K562 (cell line): ENCODE data around the gene SUMO3. TPM values are rescaled to one million over a fixed set of nuclear protein-coding genes. Genes with fewer than 3 reads are reported as not detected.

Experiments
- CHCHD3 ChIP-seq: fragments of 250-450 bp; sonication (Bioruptor Pico); IDR thresholded peaks from 2 replicates; pipeline ENCODE4 v2.1.2; 2022; ENCODE audit warnings: mild to moderate bottlenecking
- HNRNPK ChIP-seq: fragments of 200-400 bp; formaldehyde crosslinking; IDR thresholded peaks from one replicate; pipeline ENCODE4 v1.6.1; 2018; ENCODE audit warnings: mild to moderate bottlenecking, low read depth, low read length; ENCODE audit not compliant: poor library complexity, severe bottlenecking
- RHOXF2B ChIP-seq: fragments of 250-450 bp; sonication (Bioruptor Pico); conservative IDR thresholded peaks from 2 replicates; pipeline ENCODE4 v1.5.1; 2021
- SRSF7 ChIP-seq: fragments of 200-400 bp; formaldehyde crosslinking; optimal IDR thresholded peaks from 2 replicates; pipeline ENCODE3; 2017; ENCODE audit warnings: mild to moderate bottlenecking, low read depth, low read length
- ZNF830 ChIP-seq: fragments of 250-450 bp; sonication (Bioruptor Pico); IDR thresholded peaks from 2 replicates; pipeline ENCODE4 v1.5.0; 2021; ENCODE audit warnings: mild to moderate bottlenecking
- polyA plus RNA-seq, 8 experiments: library from polyadenylated mRNA; depleted of rRNA in 4 of 8; stranded (reverse) in 5 of 8; unstranded in 3 of 8; fragments of >200 nt; fragmentation: Nextera tagmentation in 2 of 8; fragmentation: Illumina TruSeq in 1 of 8; extraction: Ambion mirVana in 2 of 8; extraction: Trizol in 1 of 8; gene quantifications; 2 replicates each; pipeline versions ENCODE4 v1.2.1 to v1.2.3, GENCODE V29; 2011 to 2014; ENCODE audit warnings: inconsistent platforms in 1 of 8, missing spikeins in 1 of 8
- total RNA-seq, 7 experiments: library from RNA; depleted of rRNA in 6 of 7; stranded (reverse); fragments of >200 nt in 6 of 7; fragmentation: Illumina TruSeq in 2 of 7; extraction: Trizol in 2 of 7; gene quantifications; 2 replicates each; pipeline versions ENCODE4 v1.2.1 to v1.2.3, GENCODE V29; 2011 to 2021; ENCODE audit warnings: low replicate concordance in 1 of 7
- TF ChIP-seq, protein P1 (sequence below): fragments of 450-650 bp; conservative IDR thresholded peaks from 2 replicates; pipeline ENCODE4 v1.6.1; 2016; ENCODE audit warnings: missing genetic modification characterization, low read depth, mild to moderate bottlenecking, missing compliant biosample characterization, moderate library complexity
- TF ChIP-seq, protein P2 (sequence below), 2 experiments: fragments of 450-650 bp in 1 of 2; IDR thresholded peaks; 2 replicates each; pipeline ENCODE4 v1.6.1; 2011 to 2017; ENCODE audit warnings: low read depth in 2 of 2, antibody characterized with exemption in 1 of 2, borderline replicate concordance in 1 of 2, low read length in 1 of 2, mild to moderate bottlenecking in 1 of 2, mixed read lengths in 1 of 2; ENCODE audit not compliant: control insufficient read depth in 1 of 2
- TF ChIP-seq, protein P3 (sequence below): fragments of 450-650 bp; IDR thresholded peaks from 2 replicates; pipeline ENCODE4 v1.6.1; 2016; ENCODE audit warnings: low read depth, mild to moderate bottlenecking, moderate library complexity

Gene SUMO3
- total and polyA plus RNA-seq, 9 of the 15 experiments (the other 6 are each of a cell fraction or from before 2014, with no cell fraction given): 13.9 to 143 (median 113) TPM

DNA sequence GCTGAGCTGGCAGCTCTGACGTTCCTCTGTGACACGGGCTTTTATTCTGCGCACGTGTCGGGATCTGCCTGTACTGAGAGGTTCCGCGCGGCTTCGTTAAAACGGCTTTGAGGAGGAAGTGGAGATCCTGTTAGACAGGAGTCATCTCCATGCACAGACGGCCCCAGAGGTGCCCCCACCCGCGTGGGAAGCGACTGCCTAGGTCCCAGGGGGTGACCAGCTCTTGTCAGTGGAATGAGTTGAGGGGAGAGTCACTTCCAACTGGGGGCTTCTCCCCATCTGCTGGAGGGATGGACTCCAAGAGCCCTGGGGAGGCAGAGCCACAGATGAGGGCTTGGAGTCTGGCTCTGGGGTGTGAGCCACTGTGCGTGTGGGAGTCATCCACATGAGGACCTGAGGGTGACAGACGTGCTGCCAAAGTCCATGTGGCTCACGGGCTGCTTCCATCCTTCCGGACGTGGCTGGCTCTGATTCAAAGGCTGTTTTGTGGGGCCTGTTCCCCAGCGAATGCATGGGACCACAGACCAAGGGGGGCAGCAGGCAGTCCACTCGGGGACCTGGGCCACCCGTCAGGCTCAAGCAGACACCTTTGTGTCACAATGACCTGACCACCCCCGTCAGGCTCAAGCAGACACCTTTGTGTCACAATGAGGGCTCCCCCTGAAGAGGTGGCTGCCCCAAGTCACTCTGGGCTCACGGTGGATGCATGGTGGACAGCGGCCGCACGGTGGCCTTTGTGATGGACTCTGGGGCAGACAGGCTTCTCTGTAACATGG, 28.8 kb upstream of the SUMO3 start (continued):
- TF ChIP-seq, protein P1, sequence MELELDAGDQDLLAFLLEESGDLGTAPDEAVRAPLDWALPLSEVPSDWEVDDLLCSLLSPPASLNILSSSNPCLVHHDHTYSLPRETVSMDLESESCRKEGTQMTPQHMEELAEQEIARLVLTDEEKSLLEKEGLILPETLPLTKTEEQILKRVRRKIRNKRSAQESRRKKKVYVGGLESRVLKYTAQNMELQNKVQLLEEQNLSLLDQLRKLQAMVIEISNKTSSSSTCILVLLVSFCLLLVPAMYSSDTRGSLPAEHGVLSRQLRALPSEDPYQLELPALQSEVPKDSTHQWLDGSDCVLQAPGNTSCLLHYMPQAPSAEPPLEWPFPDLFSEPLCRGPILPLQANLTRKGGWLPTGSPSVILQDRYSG (tag): no peak
- TF ChIP-seq SRSF7: no peak
- no peak for TF ChIP-seq HNRNPK
- no peak for TF ChIP-seq ZNF830 (CRISPR knock-in tag)
- TF ChIP-seq CHCHD3 (CRISPR knock-in tag): no peak
- TF ChIP-seq, protein P2, sequence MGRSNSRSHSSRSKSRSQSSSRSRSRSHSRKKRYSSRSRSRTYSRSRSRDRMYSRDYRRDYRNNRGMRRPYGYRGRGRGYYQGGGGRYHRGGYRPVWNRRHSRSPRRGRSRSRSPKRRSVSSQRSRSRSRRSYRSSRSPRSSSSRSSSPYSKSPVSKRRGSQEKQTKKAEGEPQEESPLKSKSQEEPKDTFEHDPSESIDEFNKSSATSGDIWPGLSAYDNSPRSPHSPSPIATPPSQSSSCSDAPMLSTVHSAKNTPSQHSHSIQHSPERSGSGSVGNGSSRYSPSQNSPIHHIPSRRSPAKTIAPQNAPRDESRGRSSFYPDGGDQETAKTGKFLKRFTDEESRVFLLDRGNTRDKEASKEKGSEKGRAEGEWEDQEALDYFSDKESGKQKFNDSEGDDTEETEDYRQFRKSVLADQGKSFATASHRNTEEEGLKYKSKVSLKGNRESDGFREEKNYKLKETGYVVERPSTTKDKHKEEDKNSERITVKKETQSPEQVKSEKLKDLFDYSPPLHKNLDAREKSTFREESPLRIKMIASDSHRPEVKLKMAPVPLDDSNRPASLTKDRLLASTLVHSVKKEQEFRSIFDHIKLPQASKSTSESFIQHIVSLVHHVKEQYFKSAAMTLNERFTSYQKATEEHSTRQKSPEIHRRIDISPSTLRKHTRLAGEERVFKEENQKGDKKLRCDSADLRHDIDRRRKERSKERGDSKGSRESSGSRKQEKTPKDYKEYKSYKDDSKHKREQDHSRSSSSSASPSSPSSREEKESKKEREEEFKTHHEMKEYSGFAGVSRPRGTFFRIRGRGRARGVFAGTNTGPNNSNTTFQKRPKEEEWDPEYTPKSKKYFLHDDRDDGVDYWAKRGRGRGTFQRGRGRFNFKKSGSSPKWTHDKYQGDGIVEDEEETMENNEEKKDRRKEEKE (IDR thresholded peaks at IDR 0.05; ENCODE audit: borderline replicate concordance in 1 of 2, control insufficient read depth in 1 of 2, low read depth in 2 of 2, low read length in 1 of 2): no peak
- TF ChIP-seq, protein P3, sequence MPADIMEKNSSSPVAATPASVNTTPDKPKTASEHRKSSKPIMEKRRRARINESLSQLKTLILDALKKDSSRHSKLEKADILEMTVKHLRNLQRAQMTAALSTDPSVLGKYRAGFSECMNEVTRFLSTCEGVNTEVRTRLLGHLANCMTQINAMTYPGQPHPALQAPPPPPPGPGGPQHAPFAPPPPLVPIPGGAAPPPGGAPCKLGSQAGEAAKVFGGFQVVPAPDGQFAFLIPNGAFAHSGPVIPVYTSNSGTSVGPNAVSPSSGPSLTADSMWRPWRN: no peak
- no peak for TF ChIP-seq RHOXF2B (CRISPR knock-in tag)
